Omental fat pad (tissue), 4 donors: ENCODE results near the gene ABHD11. TPM values are rescaled to one million over a fixed set of nuclear protein-coding genes. Genes with fewer than 3 reads are reported as not detected.

Experiments
- ATAC-seq: fragments of 150-250 bp; one replicate; pipeline ENCODE4 v1.9.1; 2016; ENCODE audit warnings: mild to moderate bottlenecking, moderate library complexity; ENCODE audit not compliant: low FRiP score
- DNase-seq: peaks from one replicate; pipeline ENCODE4 v3.0.0-alpha.2; 2019; ENCODE audit warnings: low spot score
- CTCF ChIP-seq, 3 donors: fragments of 450-650 bp; IDR thresholded peaks; one replicate each; pipeline ENCODE4 v1.5.1; 2016 to 2017; ENCODE audit warnings: antibody characterized with exemption in 3 of 3, mild to moderate bottlenecking in 3 of 3, moderate library complexity in 2 of 3
- total RNA-seq, 4 donors: library from RNA; depleted of rRNA; stranded (reverse); fragments of >200 nt; gene quantifications; one replicate each; pipeline ENCODE4 v1.1.0, GENCODE V29; 2016

ABHD11 gene
- total RNA-seq, 4 donors from 2014 or later = 6.6 to 13.9 (median 9.4) TPM

- DNase-seq (no peak), ATAC-seq (no peak)
- TF ChIP-seq CTCF (IDR thresholded peaks at IDR 0.05) = no peak
Measured at GRCh38 chr7:73770860-73771670, 32.5 kb upstream of the ABHD11 start.

GRCh38 chr7:73770002-73770859 is 31.6 kb upstream of the ABHD11 start, which contains the start of gene CLDN3:
Gene CLDN3 (minus strand): TSS chr7:73770270. CDS start chr7:73770049, 221 bp downstream.
- ATAC-seq (peak; percentile 14), DNase-seq (no peak)
- TF ChIP-seq CTCF (IDR thresholded peaks at IDR 0.05) = no peak

DNA sequence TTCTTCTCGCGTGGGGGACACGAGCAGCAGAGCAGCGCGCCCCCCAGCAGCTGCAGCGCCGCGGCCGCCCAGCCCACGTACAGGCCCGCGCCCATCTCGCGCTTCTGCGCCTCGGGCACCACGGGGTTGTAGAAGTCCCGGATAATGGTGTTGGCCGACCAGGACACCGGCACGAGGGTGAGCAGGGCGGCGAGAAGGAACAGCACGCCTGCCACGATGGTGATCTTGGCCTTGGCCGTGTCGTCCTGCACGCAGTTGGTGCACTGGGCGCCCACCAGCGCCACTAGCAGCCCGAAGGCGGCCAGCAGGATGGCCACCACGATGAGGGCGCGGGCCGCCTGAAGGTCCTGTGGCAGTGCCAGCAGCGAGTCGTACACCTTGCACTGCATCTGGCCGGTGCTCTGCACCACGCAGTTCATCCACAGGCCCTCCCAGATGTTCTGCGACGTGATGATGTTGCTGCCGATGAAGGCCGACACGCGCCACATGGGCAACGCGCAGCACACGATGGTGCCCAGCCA is 30.9 kb upstream of the ABHD11 start:
- DNase-seq (no peak), ATAC-seq (peak; percentile 8)
- TF ChIP-seq CTCF (IDR thresholded peaks at IDR 0.05) = no peak

DNA sequence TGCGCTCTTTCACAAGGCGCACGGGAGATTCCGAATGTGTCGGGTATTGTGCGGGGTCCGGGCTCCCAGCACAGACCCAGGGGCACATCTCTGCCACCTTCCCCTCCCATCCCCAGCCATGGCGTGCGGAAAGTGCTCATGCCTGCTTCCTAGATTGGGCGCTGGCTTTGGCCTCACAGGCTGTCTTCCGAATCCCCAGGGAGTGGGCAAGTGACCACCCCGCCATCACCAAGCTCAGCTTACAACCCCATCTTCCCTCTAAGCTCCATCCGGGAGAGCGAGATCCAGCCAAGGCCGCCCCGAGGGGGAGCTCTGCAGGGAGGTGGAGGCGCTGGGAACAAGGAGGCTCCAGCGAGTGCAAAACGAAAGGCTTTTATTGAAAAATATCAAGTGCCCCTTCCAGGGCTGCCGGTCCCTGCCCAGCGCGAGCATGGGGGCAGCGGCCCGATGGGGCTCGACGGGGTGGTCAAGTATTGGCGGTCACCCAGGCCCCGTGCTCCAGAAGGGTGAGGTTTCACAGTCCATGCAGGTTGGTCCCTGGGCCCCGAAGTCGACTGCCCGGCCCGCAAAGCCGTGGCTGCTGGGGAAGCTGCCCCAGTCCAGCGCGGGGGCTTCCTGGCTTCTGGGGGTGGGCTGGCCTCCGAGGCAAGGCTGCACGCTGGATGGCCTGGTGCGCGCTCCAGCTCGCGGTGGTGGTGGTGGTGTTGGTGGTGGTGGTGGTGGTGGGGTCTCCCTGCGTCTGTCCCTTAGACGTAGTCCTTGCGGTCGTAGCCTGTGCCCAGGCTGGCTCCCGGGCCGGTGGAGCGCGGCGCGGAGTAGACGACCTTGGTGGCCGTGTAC is 30.3 kb upstream of the ABHD11 start:
- DNase-seq = no peak
- peak; percentile 20 for ATAC-seq
- TF ChIP-seq CTCF (IDR thresholded peaks at IDR 0.05) = no peak

DNA sequence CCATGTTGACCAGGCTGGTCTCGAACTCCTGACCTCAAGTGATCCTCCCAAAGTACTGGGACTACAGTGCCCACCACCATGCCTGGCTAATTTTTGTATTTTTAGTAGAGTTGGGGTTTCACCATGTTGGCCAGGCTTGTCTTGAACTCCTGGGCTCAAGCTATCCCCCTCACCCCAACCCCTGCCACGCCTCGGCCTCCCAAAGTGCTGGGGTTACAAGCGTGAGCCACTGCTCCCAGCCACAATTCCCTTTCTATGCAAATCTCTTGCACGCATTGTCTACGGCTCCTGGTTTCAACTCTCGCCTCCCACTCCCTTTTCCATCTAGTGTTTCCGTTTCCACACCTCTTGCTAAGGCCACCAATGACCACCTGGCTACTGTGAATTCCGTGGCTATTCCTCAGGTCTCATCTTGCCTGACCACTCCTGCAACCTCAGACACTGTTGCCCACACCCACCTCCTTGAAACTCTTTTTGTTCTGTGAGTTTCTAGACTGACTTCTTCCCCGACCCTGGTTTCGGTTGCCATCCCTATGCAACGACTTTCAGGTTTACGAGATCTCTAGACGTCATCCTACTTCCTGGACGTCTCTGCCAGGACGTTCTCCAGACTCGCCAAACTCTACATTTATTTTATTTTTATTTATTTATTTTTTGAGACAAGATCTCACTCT is 28.1 kb upstream of the ABHD11 start:
- no peak for ATAC-seq
- no peak for DNase-seq
- TF ChIP-seq CTCF (IDR thresholded peaks at IDR 0.05) = no peak

GRCh38 chr7:73762659-73762999 is 24.0 kb upstream of the ABHD11 start:
- DNase-seq (no peak), ATAC-seq (no peak)
- TF ChIP-seq CTCF (IDR thresholded peaks at IDR 0.05) = no peak
